Panc1 (cell line): ENCODE data around the gene MEGF9. TPM values are rescaled to one million over a fixed set of nuclear protein-coding genes. Genes with fewer than 3 reads are reported as not detected.

ENCODE experiments used
- ATAC-seq: fragments of 200-7000 bp; cut with Tn5 transposase; 2 replicates; pipeline ENCODE4 v1.9.1; 2020; ENCODE audit warnings: mild to moderate bottlenecking, moderate library complexity
- BruUV-seq: library from RNA; stranded (reverse); fragments of 400-500 nt; replicated peaks from 2 replicates; lab custom pipeline; 2021; lab: Mats Ljungman, UMichigan
- CTCF ChIA-PET: fragments of 300-600 bp; sonication (Branson Sonifier 250); formaldehyde crosslinking; loops from one replicate; lab custom pipeline; 2022; ENCODE audit warnings: antibody characterized with exemption; lab: Charles Lee
- POLR2A ChIA-PET: fragments of 300-600 bp; sonication (Branson Sonifier 250); formaldehyde crosslinking; loops from one replicate; lab custom pipeline; 2022; ENCODE audit warnings: antibody characterized with exemption; lab: Charles Lee
- DNase-seq: peaks from one replicate; pipeline ENCODE4 v3.0.0-alpha.2; 2010; ENCODE audit warnings: low read depth, low spot score
- H3K27ac ChIP-seq: 2 replicates; pipeline ENCODE4 v1.5.1; 2011; ENCODE audit warnings: mild to moderate bottlenecking, low read length, inconsistent platforms
- H3K27me3 ChIP-seq: fragments of 200-500 bp; sonication (Bioruptor generic); 2 replicates; pipeline ENCODE4 v1.6.0; 2014; ENCODE audit warnings: low read length, inconsistent platforms; ENCODE audit not compliant: control insufficient read depth, insufficient read depth
- H3K36me3 ChIP-seq: fragments of 200-500 bp; sonication (Bioruptor generic); 2 replicates; pipeline ENCODE4 v1.5.1; 2014; ENCODE audit warnings: inconsistent platforms, mild to moderate bottlenecking, low read length, moderate library complexity; ENCODE audit not compliant: control insufficient read depth, insufficient read depth
- H3K4me1 ChIP-seq: 2 replicates; pipeline ENCODE4 v1.5.1; 2011; ENCODE audit warnings: inconsistent platforms, mild to moderate bottlenecking, low read length, moderate library complexity; ENCODE audit not compliant: control insufficient read depth, insufficient read depth
- H3K4me3 ChIP-seq, 2 experiments: 2 replicates each; pipeline ENCODE4 v1.5.1; 2011 to 2012; ENCODE audit warnings: low read depth in 2 of 2, low read length in 2 of 2, mild to moderate bottlenecking in 2 of 2, inconsistent platforms in 1 of 2, moderate library complexity in 1 of 2
- H3K9me3 ChIP-seq: fragments of 200-500 bp; sonication (Bioruptor generic); 2 replicates; pipeline ENCODE4 v1.5.1; 2014; ENCODE audit warnings: low read depth, mild to moderate bottlenecking, inconsistent platforms, low read length, moderate library complexity; ENCODE audit not compliant: control insufficient read depth, insufficient read depth
- POLR2AphosphoS5 ChIP-seq: IDR thresholded peaks from 2 replicates; pipeline ENCODE4 v1.6.1; 2012; ENCODE audit warnings: mild to moderate bottlenecking, low read depth, low read length, moderate library complexity
- SIN3A ChIP-seq: IDR thresholded peaks from 2 replicates; pipeline ENCODE4 v1.6.1; 2012; ENCODE audit warnings: low read depth, mild to moderate bottlenecking, low read length, moderate library complexity, borderline replicate concordance; ENCODE audit not compliant: insufficient read depth
- TCF7L2 ChIP-seq: IDR thresholded peaks from 2 replicates; pipeline ENCODE4 v1.6.1; 2011; ENCODE audit warnings: mild to moderate bottlenecking, low read depth, low read length, inconsistent platforms
- in situ Hi-C: cut with HindIII; loops from 2 replicates; pipeline ENCODE4 v1.10.0; 2016; ENCODE audit warnings: low sequenced_read_pairs, low pct_unique_long_range_greater_than_20kb
- intact Hi-C: fragments of 100-400 bp; cut with micrococcal nuclease; formaldehyde crosslinking; loops from one replicate; pipeline ENCODE4 v1.10.0; 2022; ENCODE audit not compliant: unreplicated experiment
- total RNA-seq: library from RNA; stranded (reverse); gene quantifications from one replicate; pipeline ENCODE4 v1.2.1, GENCODE V29; 2021; ENCODE audit not compliant: unreplicated experiment
- TF ChIP-seq, protein P1 (sequence below): fragments of 450-650 bp; IDR thresholded peaks from 2 replicates; pipeline ENCODE4 v1.5.1; 2017; ENCODE audit warnings: mild to moderate bottlenecking
- TF ChIP-seq, protein P2 (sequence below), 2 experiments: IDR thresholded peaks; 2 replicates each; pipeline ENCODE4 v1.6.1; 2011 to 2012; ENCODE audit warnings: low read depth in 2 of 2, control low read depth in 1 of 2, low read length in 1 of 2, mild to moderate bottlenecking in 1 of 2, moderate library complexity in 1 of 2; ENCODE audit not compliant: insufficient read depth in 1 of 2

MEGF9 gene
- total RNA-seq, 1 experiment from 2014 or later: 6.3 TPM

DNA sequence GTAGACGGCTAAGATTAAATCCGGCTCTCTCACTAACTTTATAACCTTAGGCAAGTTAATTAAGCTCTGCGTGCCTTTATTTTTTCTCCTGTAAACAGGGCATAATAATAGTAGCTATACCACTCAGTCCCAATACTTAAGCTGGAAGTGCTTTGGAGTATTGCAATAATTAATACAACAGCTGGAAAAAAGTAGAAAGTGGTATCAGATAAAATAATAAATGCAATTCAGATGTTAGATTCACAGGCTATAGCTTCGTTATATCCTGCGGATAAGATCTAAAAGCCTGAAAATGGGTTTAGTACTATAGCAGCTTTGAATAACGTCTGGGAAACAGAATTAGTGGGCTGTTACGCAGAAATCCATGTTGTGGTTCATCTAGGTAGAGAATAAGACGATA, 51.8 kb downstream of the MEGF9 start:
- TF ChIP-seq, protein P1, sequence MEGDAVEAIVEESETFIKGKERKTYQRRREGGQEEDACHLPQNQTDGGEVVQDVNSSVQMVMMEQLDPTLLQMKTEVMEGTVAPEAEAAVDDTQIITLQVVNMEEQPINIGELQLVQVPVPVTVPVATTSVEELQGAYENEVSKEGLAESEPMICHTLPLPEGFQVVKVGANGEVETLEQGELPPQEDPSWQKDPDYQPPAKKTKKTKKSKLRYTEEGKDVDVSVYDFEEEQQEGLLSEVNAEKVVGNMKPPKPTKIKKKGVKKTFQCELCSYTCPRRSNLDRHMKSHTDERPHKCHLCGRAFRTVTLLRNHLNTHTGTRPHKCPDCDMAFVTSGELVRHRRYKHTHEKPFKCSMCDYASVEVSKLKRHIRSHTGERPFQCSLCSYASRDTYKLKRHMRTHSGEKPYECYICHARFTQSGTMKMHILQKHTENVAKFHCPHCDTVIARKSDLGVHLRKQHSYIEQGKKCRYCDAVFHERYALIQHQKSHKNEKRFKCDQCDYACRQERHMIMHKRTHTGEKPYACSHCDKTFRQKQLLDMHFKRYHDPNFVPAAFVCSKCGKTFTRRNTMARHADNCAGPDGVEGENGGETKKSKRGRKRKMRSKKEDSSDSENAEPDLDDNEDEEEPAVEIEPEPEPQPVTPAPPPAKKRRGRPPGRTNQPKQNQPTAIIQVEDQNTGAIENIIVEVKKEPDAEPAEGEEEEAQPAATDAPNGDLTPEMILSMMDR: no peak
- ChIA-PET POLR2A (no interaction called here), CTCF (no interaction called here)
- Histone ChIP-seq H3K4me3 (no peak overlapping the region), H3K9me3 (no peaks in the 10 kb centered on the region), H3K36me3 (no peaks in the 10 kb centered on the region), H3K4me1 (no peaks in the 10 kb centered on the region), H3K27ac (no peak overlapping the region), H3K27me3 (no peaks in the 10 kb centered on the region)
- no TSS peak for BruUV-seq
- DNase-seq (no peak), ATAC-seq (no peak)
- in situ Hi-C loops: no loop called here
- intact Hi-C loops: no loop called here

DNA sequence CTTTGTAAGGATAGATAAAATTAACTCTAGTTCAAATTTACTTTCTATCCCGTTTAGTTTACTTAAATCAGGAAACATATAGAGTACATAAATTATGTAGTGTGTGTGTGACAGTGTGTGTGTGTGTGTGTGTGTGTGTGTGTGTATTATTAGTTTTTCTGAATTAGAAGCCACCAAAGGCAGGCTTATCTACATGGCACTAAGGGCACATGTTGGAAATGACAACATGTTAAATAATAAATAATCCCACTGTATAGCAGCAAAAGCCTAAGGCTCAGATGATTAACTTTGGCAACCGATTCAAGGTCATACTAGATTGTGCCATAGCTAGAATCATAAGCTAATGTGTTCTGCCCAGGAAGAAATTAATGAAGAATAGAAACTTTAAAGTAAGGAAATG, 54.6 kb downstream of the MEGF9 start:
- ChIA-PET POLR2A (no interaction called here), CTCF (no interaction called here)
- ATAC-seq: no peak
- in situ Hi-C loops (no loop called here), intact Hi-C loops (no loop called here)
- H3K9me3 ChIP-seq: no peaks in the 10 kb centered on the region
- H3K36me3 ChIP-seq: no peaks in the 10 kb centered on the region
- no peak for DNase-seq
- BruUV-seq: no TSS peak
- no peak overlapping the region for H3K4me3 ChIP-seq
- TF ChIP-seq, protein P2, sequence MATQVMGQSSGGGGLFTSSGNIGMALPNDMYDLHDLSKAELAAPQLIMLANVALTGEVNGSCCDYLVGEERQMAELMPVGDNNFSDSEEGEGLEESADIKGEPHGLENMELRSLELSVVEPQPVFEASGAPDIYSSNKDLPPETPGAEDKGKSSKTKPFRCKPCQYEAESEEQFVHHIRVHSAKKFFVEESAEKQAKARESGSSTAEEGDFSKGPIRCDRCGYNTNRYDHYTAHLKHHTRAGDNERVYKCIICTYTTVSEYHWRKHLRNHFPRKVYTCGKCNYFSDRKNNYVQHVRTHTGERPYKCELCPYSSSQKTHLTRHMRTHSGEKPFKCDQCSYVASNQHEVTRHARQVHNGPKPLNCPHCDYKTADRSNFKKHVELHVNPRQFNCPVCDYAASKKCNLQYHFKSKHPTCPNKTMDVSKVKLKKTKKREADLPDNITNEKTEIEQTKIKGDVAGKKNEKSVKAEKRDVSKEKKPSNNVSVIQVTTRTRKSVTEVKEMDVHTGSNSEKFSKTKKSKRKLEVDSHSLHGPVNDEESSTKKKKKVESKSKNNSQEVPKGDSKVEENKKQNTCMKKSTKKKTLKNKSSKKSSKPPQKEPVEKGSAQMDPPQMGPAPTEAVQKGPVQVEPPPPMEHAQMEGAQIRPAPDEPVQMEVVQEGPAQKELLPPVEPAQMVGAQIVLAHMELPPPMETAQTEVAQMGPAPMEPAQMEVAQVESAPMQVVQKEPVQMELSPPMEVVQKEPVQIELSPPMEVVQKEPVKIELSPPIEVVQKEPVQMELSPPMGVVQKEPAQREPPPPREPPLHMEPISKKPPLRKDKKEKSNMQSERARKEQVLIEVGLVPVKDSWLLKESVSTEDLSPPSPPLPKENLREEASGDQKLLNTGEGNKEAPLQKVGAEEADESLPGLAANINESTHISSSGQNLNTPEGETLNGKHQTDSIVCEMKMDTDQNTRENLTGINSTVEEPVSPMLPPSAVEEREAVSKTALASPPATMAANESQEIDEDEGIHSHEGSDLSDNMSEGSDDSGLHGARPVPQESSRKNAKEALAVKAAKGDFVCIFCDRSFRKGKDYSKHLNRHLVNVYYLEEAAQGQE (IDR thresholded peaks at IDR 0.05; ENCODE audit: insufficient read depth in 1 of 2, low read depth in 2 of 2, low read length in 1 of 2): no peak
- TF ChIP-seq TCF7L2: no peak
- no peaks in the 10 kb centered on the region for H3K4me1 ChIP-seq
- no peak overlapping the region for H3K27ac ChIP-seq
- no peaks in the 10 kb centered on the region for H3K27me3 ChIP-seq

DNA sequence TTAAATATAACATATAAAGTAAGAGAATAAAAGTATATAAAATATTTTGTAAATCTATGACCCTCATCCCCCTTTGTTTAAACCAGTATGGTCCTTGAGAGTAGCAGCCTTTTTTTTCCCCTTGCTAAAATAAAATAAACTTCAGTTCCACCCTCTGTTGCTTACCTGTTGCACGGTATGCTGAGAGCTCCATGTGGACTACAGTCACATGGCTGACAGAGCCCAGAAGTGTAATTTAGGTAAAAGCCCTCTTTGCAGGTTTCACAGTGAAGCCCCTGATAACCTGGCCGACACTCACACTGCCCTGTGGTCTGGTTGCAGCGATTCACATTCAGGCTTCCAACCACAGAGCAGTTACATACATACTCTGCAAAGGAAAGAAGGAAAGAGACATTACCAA, 55.1 kb downstream of the MEGF9 start:
- intact Hi-C loops: no loop called here
- ChIA-PET CTCF (no interaction called here), POLR2A (no interaction called here)
- Histone ChIP-seq H3K27ac (no peak overlapping the region), H3K4me1 (no peaks in the 10 kb centered on the region), H3K27me3 (no peaks in the 10 kb centered on the region), H3K9me3 (no peaks in the 10 kb centered on the region), H3K4me3 (no peak overlapping the region), H3K36me3 (no peaks in the 10 kb centered on the region)
- TF ChIP-seq POLR2AphosphoS5: no peak
- TF ChIP-seq SIN3A: no peak
- no peak for TF ChIP-seq TCF7L2
- no peak for ATAC-seq
- DNase-seq: no peak
- in situ Hi-C loops: no loop called here
- BruUV-seq: no TSS peak
